Measurements from ENCODE around the gene PLIN1.

Gene PLIN1

GRCh38 chr15:89672221-89673164 lies 6.7 kb downstream of the PLIN1 start:
- Histone ChIP-seq H3K4me3 (ENCODE audit: extremely low read depth, insufficient read depth, low read length, poor library complexity, severe bottlenecking) (no peak overlapping the region), H3K9me3 (ENCODE audit: control insufficient read depth, low read length) (no peaks in the 10 kb centered on the region), H3K27ac (ENCODE audit: low read depth, low read length, severe bottlenecking) (no peak overlapping the region), H3K36me3 (ENCODE audit: control insufficient read depth, insufficient read depth, low read length) (no peaks in the 10 kb centered on the region), H3K4me1 (ENCODE audit: control insufficient read depth, insufficient read depth, low read length, poor library complexity, severe bottlenecking) (no peaks in the 10 kb centered on the region)
- 80 to 93% methylated on average over 8 to 11 of the region's 12 CpGs for WGBS, 2 experiments (ENCODE audit: insufficient coverage in 2 of 2)

GRCh38 chr15:89671687-89672086 lies 7.5 kb downstream of the PLIN1 start:
- 68 to 79% methylated on average over 2 to 4 of the region's 4 CpGs for WGBS, 2 experiments (ENCODE audit: insufficient coverage in 2 of 2)
- Histone ChIP-seq H3K36me3 (ENCODE audit: control insufficient read depth, insufficient read depth, low read length) (no peaks in the 10 kb centered on the region), H3K27ac (ENCODE audit: low read depth, low read length, severe bottlenecking) (no peak overlapping the region), H3K4me1 (ENCODE audit: control insufficient read depth, insufficient read depth, low read length, poor library complexity, severe bottlenecking) (no peaks in the 10 kb centered on the region), H3K4me3 (ENCODE audit: extremely low read depth, insufficient read depth, low read length, poor library complexity, severe bottlenecking) (no peak overlapping the region), H3K9me3 (ENCODE audit: control insufficient read depth, low read length) (no peaks in the 10 kb centered on the region)

- Histone ChIP-seq H3K9me3 (ENCODE audit: control insufficient read depth, low read length) (no peaks in the 10 kb centered on the region), H3K27ac (ENCODE audit: low read depth, low read length, severe bottlenecking) (no peak overlapping the region), H3K4me1 (ENCODE audit: control insufficient read depth, insufficient read depth, low read length, poor library complexity, severe bottlenecking) (peaks cover under 1% of the 10 kb centered on the region), H3K4me3 (ENCODE audit: extremely low read depth, insufficient read depth, low read length, poor library complexity, severe bottlenecking) (no peak overlapping the region), H3K36me3 (ENCODE audit: control insufficient read depth, insufficient read depth, low read length) (no peaks in the 10 kb centered on the region)
- WGBS, 2 experiments (ENCODE audit: insufficient coverage in 2 of 2): 86 to 87% methylated on average over 7 of the region's 12 CpGs
Measured at GRCh38 chr15:89670971-89671560, 8.1 kb downstream of the PLIN1 start.

GRCh38 chr15:89669941-89670340 lies 9.2 kb downstream of the PLIN1 start:
- 96% methylated on average over 14 to 15 of the region's 15 CpGs for WGBS, 2 experiments (ENCODE audit: insufficient coverage in 2 of 2)
- H3K4me3 ChIP-seq (ENCODE audit: extremely low read depth, insufficient read depth, low read length, poor library complexity, severe bottlenecking): no peak overlapping the region
- no peaks in the 10 kb centered on the region for H3K9me3 ChIP-seq (ENCODE audit: control insufficient read depth, low read length)
- H3K36me3 ChIP-seq (ENCODE audit: control insufficient read depth, insufficient read depth, low read length): no peaks in the 10 kb centered on the region
- no peak overlapping the region for H3K27ac ChIP-seq (ENCODE audit: low read depth, low read length, severe bottlenecking)
- peaks cover 8% of the 10 kb centered on the region for H3K4me1 ChIP-seq (ENCODE audit: control insufficient read depth, insufficient read depth, low read length, poor library complexity, severe bottlenecking)

- WGBS, 2 experiments (ENCODE audit: insufficient coverage in 2 of 2): 84 to 93% methylated on average over 7 of the region's 9 CpGs
- Histone ChIP-seq H3K9me3 (ENCODE audit: control insufficient read depth, low read length) (no peaks in the 10 kb centered on the region), H3K36me3 (ENCODE audit: control insufficient read depth, insufficient read depth, low read length) (no peaks in the 10 kb centered on the region), H3K4me1 (ENCODE audit: control insufficient read depth, insufficient read depth, low read length, poor library complexity, severe bottlenecking) (peaks cover 9% of the 10 kb centered on the region), H3K4me3 (ENCODE audit: extremely low read depth, insufficient read depth, low read length, poor library complexity, severe bottlenecking) (no peak overlapping the region), H3K27ac (ENCODE audit: low read depth, low read length, severe bottlenecking) (no peak overlapping the region)
Measured at GRCh38 chr15:89669309-89669865, 9.8 kb downstream of the PLIN1 start.

GRCh38 chr15:89668171-89668570 lies 11.0 kb downstream of the PLIN1 start:
- Histone ChIP-seq H3K4me3 (ENCODE audit: extremely low read depth, insufficient read depth, low read length, poor library complexity, severe bottlenecking) (no peak overlapping the region), H3K27ac (ENCODE audit: low read depth, low read length, severe bottlenecking) (no peak overlapping the region), H3K9me3 (ENCODE audit: control insufficient read depth, low read length) (no peaks in the 10 kb centered on the region), H3K36me3 (ENCODE audit: control insufficient read depth, insufficient read depth, low read length) (no peaks in the 10 kb centered on the region), H3K4me1 (ENCODE audit: control insufficient read depth, insufficient read depth, low read length, poor library complexity, severe bottlenecking) (peaks cover 10% of the 10 kb centered on the region)
- 100% methylated on average over 2 to 3 of the region's 3 CpGs for WGBS, 2 experiments (ENCODE audit: insufficient coverage in 2 of 2)

- 94 to 96% methylated on average over 5 of the region's 7 CpGs for WGBS, 2 experiments (ENCODE audit: insufficient coverage in 2 of 2)
- Histone ChIP-seq H3K27ac (ENCODE audit: low read depth, low read length, severe bottlenecking) (no peak overlapping the region), H3K36me3 (ENCODE audit: control insufficient read depth, insufficient read depth, low read length) (no peaks in the 10 kb centered on the region), H3K9me3 (ENCODE audit: control insufficient read depth, low read length) (no peaks in the 10 kb centered on the region), H3K4me3 (ENCODE audit: extremely low read depth, insufficient read depth, low read length, poor library complexity, severe bottlenecking) (no peak overlapping the region), H3K4me1 (ENCODE audit: control insufficient read depth, insufficient read depth, low read length, poor library complexity, severe bottlenecking) (peaks cover 15% of the 10 kb centered on the region)
Measured at GRCh38 chr15:89667706-89667960, 11.5 kb downstream of the PLIN1 start.

- 93 to 94% methylated on average over 10 to 11 of the region's 13 CpGs for WGBS, 2 experiments (ENCODE audit: insufficient coverage in 2 of 2)
- Histone ChIP-seq H3K36me3 (ENCODE audit: control insufficient read depth, insufficient read depth, low read length) (no peaks in the 10 kb centered on the region), H3K9me3 (ENCODE audit: control insufficient read depth, low read length) (no peaks in the 10 kb centered on the region)
Measured at GRCh38 chr15:89666858-89667705, 12.1 kb downstream of the PLIN1 start.

GRCh38 chr15:89666184-89666857 lies 12.8 kb downstream of the PLIN1 start:
- no peak overlapping the region for H3K27ac ChIP-seq (ENCODE audit: low read depth, low read length, severe bottlenecking)
- H3K36me3 ChIP-seq (ENCODE audit: control insufficient read depth, insufficient read depth, low read length): no peaks in the 10 kb centered on the region
- peak overlapping the region; percentile 18 for H3K4me3 ChIP-seq (ENCODE audit: extremely low read depth, insufficient read depth, low read length, poor library complexity, severe bottlenecking)
- WGBS, 2 experiments (ENCODE audit: insufficient coverage in 2 of 2): 84 to 88% methylated on average over 3 to 6 of the region's 8 CpGs
- no peaks in the 10 kb centered on the region for H3K9me3 ChIP-seq (ENCODE audit: control insufficient read depth, low read length)
- peaks cover 18% of the 10 kb centered on the region for H3K4me1 ChIP-seq (ENCODE audit: control insufficient read depth, insufficient read depth, low read length, poor library complexity, severe bottlenecking)

More at GRCh38 chr15:89666858-89667705, 12.1 kb downstream of the PLIN1 start:
- Histone ChIP-seq H3K4me1 (ENCODE audit: control insufficient read depth, insufficient read depth, low read length, poor library complexity, severe bottlenecking) (peaks cover 18% of the 10 kb centered on the region), H3K27ac (ENCODE audit: low read depth, low read length, severe bottlenecking) (no peak overlapping the region), H3K4me3 (ENCODE audit: extremely low read depth, insufficient read depth, low read length, poor library complexity, severe bottlenecking) (no peak overlapping the region)
